ENCODE measurements around the gene SPRTN.

SPRTN gene

DNA sequence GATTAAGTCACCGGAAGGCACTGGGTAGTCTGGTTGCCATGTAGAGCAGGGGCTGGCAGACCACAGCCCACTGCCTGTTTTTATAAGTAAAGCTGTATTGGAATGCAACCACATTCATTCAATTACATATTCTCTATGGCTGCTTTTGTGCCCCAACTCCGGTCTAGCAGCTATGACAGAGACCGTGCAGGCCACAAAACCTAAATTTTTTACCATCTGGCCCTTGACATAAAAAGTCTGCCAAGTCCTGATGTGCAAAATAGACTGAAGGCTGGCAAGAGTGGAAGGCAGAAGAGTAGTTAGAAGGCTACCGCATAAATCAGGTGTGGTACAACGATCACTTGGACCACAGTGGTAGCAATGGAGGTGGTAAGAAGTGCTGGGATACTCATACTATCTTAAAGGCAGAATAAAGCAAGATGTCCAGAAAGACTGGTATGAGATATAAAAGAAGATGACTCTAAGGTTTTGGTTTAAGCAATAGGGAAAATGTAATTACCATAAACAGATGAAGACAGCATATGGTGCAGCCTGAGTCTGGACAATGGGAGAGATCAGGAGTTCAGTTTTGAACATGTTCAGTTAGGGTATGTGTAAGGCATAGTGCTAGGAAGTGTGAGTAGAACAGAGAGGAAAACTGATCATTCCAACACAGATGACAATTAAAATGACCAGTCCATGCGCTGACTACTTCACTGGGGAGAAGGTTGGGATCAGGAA is 46.8 kb downstream of the SPRTN start:
- TF ChIP-seq, protein P1, sequence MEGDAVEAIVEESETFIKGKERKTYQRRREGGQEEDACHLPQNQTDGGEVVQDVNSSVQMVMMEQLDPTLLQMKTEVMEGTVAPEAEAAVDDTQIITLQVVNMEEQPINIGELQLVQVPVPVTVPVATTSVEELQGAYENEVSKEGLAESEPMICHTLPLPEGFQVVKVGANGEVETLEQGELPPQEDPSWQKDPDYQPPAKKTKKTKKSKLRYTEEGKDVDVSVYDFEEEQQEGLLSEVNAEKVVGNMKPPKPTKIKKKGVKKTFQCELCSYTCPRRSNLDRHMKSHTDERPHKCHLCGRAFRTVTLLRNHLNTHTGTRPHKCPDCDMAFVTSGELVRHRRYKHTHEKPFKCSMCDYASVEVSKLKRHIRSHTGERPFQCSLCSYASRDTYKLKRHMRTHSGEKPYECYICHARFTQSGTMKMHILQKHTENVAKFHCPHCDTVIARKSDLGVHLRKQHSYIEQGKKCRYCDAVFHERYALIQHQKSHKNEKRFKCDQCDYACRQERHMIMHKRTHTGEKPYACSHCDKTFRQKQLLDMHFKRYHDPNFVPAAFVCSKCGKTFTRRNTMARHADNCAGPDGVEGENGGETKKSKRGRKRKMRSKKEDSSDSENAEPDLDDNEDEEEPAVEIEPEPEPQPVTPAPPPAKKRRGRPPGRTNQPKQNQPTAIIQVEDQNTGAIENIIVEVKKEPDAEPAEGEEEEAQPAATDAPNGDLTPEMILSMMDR (IDR thresholded peaks at IDR 0.05; ENCODE audit: insufficient read depth, low read depth, low read length, missing control alignments): no peak
- DNase-seq (ENCODE audit: low read depth): no peak
- no peak overlapping the region for H3K4me3 ChIP-seq (ENCODE audit: low read depth, low read length)

DNA sequence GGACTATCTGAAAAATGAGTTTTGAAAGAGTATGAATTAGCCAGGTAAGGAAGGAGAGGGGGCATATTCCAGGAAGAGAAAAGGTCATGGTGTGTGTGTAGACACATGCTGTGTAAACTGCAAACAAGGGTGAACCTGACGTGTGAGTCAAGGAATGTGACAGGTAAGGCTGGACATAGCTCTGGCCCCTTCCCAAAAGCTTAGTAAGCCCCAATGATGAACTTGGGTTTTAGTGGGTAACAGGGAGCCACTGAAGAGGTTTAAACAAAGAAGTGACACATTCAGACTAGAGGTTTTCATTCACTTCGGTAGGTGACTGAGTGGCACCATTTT is 47.3 kb downstream of the SPRTN start:
- TF ChIP-seq, protein P1 (IDR thresholded peaks at IDR 0.05; ENCODE audit: insufficient read depth, low read depth, low read length, missing control alignments): no peak
- DNase-seq (ENCODE audit: low read depth): no peak
- no peak overlapping the region for H3K4me3 ChIP-seq (ENCODE audit: low read depth, low read length)

DNA sequence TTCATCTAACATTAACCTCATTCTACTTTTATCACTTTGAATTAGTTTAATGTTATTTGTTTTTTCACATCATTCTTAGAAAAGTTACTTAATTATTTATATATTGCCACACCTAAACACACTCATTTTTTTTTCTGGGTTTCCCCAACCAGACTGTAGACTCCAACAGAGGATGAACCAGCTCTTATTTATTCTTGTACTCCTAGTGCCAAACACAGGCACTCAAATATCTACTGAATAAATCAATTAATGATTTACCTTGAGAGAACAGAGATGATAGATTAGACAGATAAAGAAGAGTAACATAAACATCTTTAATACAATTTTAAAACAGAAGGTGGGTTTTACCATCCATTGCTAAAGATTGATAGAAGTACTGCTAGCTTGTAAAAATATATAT is 48.4 kb downstream of the SPRTN start:
- H3K4me3 ChIP-seq (ENCODE audit: low read depth, low read length): no peak overlapping the region
- no peak for DNase-seq (ENCODE audit: low read depth)
- TF ChIP-seq, protein P1 (IDR thresholded peaks at IDR 0.05; ENCODE audit: insufficient read depth, low read depth, low read length, missing control alignments): no peak

DNA sequence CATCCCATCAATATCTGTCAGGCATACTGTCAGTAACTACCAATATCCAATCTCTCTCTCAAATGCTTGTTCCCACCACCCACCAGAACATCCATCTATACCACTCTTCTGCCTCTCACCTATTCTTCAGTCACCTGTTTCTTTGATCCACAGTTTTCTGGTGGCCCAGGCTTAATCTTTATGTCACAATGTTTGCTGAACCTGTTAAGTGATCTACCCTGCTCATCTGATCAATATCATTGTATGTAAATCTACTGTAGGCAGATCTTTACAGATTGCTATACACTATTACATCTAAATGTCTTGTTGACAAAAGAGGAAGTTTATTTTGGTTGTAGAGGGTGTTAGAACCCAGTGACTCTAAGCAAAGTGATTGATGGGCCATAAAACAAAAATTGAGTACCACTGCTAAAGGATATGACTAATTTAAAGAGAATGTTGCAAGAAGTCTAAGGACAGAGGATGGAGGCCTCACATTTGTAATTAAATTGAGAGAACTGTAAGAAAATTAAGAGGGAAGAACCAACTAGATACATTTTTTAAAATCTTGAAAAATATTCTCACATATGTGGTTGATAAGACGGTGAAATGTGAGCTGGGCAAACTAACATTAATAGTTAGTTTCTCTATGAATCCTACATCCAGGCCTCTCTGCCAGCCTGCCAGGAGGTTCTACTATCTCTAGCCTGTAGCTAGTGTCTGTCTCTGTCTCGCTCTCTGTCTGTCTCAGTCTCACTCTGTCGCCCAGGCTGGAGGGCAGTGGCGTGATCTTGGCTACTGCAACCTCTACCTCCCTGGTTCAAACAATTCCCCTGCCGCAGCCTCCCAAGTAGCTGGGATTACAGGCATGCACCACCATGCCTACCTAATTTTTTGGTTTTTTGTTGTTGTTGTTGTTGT is 49.9 kb downstream of the SPRTN start:
- TF ChIP-seq, protein P1 (IDR thresholded peaks at IDR 0.05; ENCODE audit: insufficient read depth, low read depth, low read length, missing control alignments): no peak
- DNase-seq (ENCODE audit: low read depth): no peak
- no peak overlapping the region for H3K4me3 ChIP-seq (ENCODE audit: low read depth, low read length)

DNA sequence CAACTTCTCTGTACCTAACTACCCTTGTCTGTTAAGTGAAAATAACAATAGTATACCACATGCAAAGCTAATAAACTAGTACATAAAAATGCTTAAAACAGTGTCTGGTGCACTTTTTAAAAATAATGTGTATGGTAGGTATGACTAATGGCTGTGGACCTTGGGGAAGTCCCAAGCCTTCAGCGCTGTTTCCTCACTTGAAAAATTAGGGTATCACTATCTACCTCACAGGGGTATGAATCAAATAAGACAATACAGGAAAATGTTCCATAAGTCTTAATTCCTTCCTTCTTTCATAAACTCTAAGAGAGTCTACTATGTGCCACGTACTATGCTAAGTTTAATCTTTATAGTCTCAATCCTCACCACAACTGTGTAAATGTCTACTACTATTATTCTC is 52.0 kb downstream of the SPRTN start:
- DNase-seq (ENCODE audit: low read depth): no peak
- TF ChIP-seq, protein P1 (IDR thresholded peaks at IDR 0.05; ENCODE audit: insufficient read depth, low read depth, low read length, missing control alignments): no peak
- no peak overlapping the region for H3K4me3 ChIP-seq (ENCODE audit: low read depth, low read length)

DNA sequence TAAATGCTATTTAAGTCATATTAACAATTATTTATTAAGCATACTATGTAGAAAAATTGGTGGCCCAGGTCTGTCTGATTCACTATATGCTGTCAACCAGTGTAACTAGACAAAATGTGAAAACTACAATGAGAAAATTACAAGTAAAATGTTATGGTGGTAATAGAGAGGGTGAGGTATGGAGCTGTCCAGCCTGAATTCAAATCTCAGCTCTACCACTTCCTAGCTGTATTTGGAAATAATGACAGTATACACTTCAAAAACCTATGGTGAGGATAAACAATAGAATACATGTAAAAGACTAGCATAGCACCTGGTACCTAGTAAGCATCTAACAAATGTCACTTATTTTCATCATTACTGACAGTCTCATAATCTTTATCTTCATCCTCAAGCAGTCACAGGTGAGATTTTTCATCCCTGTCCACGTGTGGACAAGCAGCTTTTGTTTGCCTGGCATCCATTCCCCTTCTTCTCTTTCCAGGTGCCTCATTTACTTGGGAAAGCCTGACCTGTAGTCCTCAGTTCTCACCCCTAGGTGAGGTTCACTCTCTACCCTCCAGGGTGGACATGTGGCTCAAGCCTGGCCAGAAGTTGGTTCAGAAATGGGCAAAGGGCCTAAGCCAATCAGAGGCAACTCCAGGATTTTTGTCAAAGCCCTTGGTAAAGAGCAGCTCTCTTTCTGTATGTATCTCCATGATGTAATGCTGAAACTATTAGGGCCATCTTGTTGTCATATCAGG is 54.5 kb downstream of the SPRTN start:
- TF ChIP-seq, protein P1 (IDR thresholded peaks at IDR 0.05; ENCODE audit: insufficient read depth, low read depth, low read length, missing control alignments): no peak
- no peak for DNase-seq (ENCODE audit: low read depth)
- H3K4me3 ChIP-seq (ENCODE audit: low read depth, low read length): no peak overlapping the region
